B cell (primary cell): ENCODE measurements around the gene RIT1. TPM values are rescaled to one million over a fixed set of nuclear protein-coding genes. Genes with fewer than 3 reads are reported as not detected.

Source experiments
- ATAC-seq: fragments of 200-7000 bp; cut with Tn5 transposase; one replicate; pipeline ENCODE4 v1.10.0; 2021; ENCODE audit warnings: low read depth, mild to moderate bottlenecking, moderate number of reproducible peaks, moderate library complexity
- CTCF ChIA-PET: fragments of 350-600 bp; sonication (Branson Sonifier 250); formaldehyde crosslinking; loops from one replicate; lab custom pipeline; 2021; ENCODE audit warnings: antibody characterized with exemption, inconsistent platforms; lab: Charles Lee
- POLR2A ChIA-PET: fragments of 350-600 bp; sonication (Branson Sonifier 250); formaldehyde crosslinking; loops from one replicate; lab custom pipeline; 2021; ENCODE audit warnings: antibody characterized with exemption; lab: Charles Lee
- DNase-seq: peaks from one replicate; pipeline ENCODE4 v3.0.0; 2013
- H2AFZ ChIP-seq: 2 replicates; pipeline ENCODE4 v1.6.1; 2012; ENCODE audit warnings: mild to moderate bottlenecking, low read depth, low read length; ENCODE audit not compliant: insufficient read depth, poor library complexity, severe bottlenecking
- H3K27ac ChIP-seq, 2 donors: 1 replicate in 1 of 2; 2 replicates in 1 of 2; pipeline ENCODE4 v1.5.1; 2012 to 2013; ENCODE audit warnings: low read length in 2 of 2, mild to moderate bottlenecking in 2 of 2, moderate library complexity in 1 of 2
- H3K27me3 ChIP-seq, 4 experiments: fragments of 200-600 bp in 1 of 4; sonication (generic) in 1 of 4; replicated peaks in 1 of 4; 1 replicate in 2 of 4; 2 replicates in 2 of 4; pipeline versions ENCODE4 v1.6.1 to v1.7.0; 2013 to 2016; ENCODE audit warnings: low read length in 3 of 4, mild to moderate bottlenecking in 2 of 4, mixed read lengths in 1 of 4, moderate library complexity in 1 of 4; ENCODE audit not compliant: insufficient read depth in 4 of 4, control insufficient read depth in 3 of 4; ENCODE audit errors: control extremely low read depth in 1 of 4
- H3K36me3 ChIP-seq, 2 experiments: replicated peaks in 1 of 2; 1 replicate in 1 of 2; 2 replicates in 1 of 2; pipeline versions ENCODE4 v1.6.1 to v1.7.1; 2013; ENCODE audit warnings: low read length in 1 of 2; ENCODE audit not compliant: insufficient read depth in 2 of 2, control insufficient read depth in 1 of 2; ENCODE audit errors: control extremely low read depth in 1 of 2, extremely low read depth in 1 of 2
- H3K4me1 ChIP-seq, 2 donors: fragments of 200-600 bp in 1 of 2; sonication (generic) in 1 of 2; 1 replicate in 1 of 2; 2 replicates in 1 of 2; pipeline versions ENCODE4 v1.5.1 to v1.6.1; 2013 to 2017; ENCODE audit warnings: low read length in 2 of 2; ENCODE audit not compliant: control insufficient read depth in 2 of 2, insufficient read depth in 2 of 2
- H3K4me2 ChIP-seq: replicated peaks from 2 replicates; pipeline ENCODE3; 2012; ENCODE audit warnings: mild to moderate bottlenecking, low read depth, low read length; ENCODE audit not compliant: poor library complexity, severe bottlenecking
- H3K4me3 ChIP-seq, 5 experiments: fragments of 200-600 bp in 1 of 5; sonication (generic) in 1 of 5; 1 replicate in 3 of 5; 2 replicates in 2 of 5; pipeline versions ENCODE4 v1.5.1 to v1.7.0; 2011 to 2016; ENCODE audit warnings: low read length in 4 of 5, mild to moderate bottlenecking in 4 of 5, low read depth in 2 of 5, control low read depth in 1 of 5, moderate library complexity in 1 of 5; ENCODE audit not compliant: insufficient read depth in 1 of 5; ENCODE audit errors: control extremely low read depth in 1 of 5, extremely low read depth in 1 of 5
- H3K79me2 ChIP-seq: fragments of 200-600 bp; sonication (generic); one replicate; pipeline ENCODE4 v1.6.0; 2016; ENCODE audit warnings: low read length; ENCODE audit not compliant: control insufficient read depth, insufficient read depth
- H3K9ac ChIP-seq: fragments of 200-600 bp; sonication (generic); 2 replicates; pipeline ENCODE4 v1.6.1; 2017; ENCODE audit warnings: mild to moderate bottlenecking, low read length, moderate library complexity
- H3K9me3 ChIP-seq, 3 donors: one replicate each; pipeline versions ENCODE4 v1.6.1 to v1.7.1; 2013; ENCODE audit warnings: low read length in 2 of 3; ENCODE audit not compliant: control insufficient read depth in 2 of 3, insufficient read depth in 1 of 3; ENCODE audit errors: control extremely low read depth in 1 of 3
- H4K20me1 ChIP-seq: 2 replicates; pipeline ENCODE4 v1.6.0; 2012; ENCODE audit warnings: mild to moderate bottlenecking, low read length; ENCODE audit not compliant: insufficient read depth, control insufficient read depth, poor library complexity, severe bottlenecking
- H3K27ac Mint-ChIP-seq: one replicate; pipeline ENCODE4 v1.8.0; 2021; ENCODE audit warnings: mixed read lengths
- H3K27me3 Mint-ChIP-seq: one replicate; pipeline ENCODE4 v1.8.0; 2021; ENCODE audit warnings: mixed read lengths
- H3K4me1 Mint-ChIP-seq: one replicate; pipeline ENCODE4 v1.8.0; 2021; ENCODE audit warnings: mixed read lengths
- H3K4me3 Mint-ChIP-seq: one replicate; pipeline ENCODE4 v1.8.0; 2021; ENCODE audit warnings: mixed read lengths
- H3K9me3 Mint-ChIP-seq: one replicate; pipeline ENCODE4 v1.8.0; 2022; ENCODE audit warnings: mixed read lengths; ENCODE audit not compliant: insufficient read depth
- EZH2 ChIP-seq: IDR thresholded peaks from 2 replicates; pipeline ENCODE4 v1.6.1; 2012; ENCODE audit warnings: borderline replicate concordance, low read depth, mild to moderate bottlenecking, moderate library complexity, low read length; ENCODE audit not compliant: insufficient read depth, poor library complexity, severe bottlenecking
- WGBS: methylation state at CpG from one replicate; pipeline ENCODE4 v1.1.5; 2013; ENCODE audit warnings: missing lambda C conversion rate; ENCODE audit not compliant: insufficient coverage; 5-methylcytosine and 5-hydroxymethylcytosine counted together
- intact Hi-C: fragments of 100-400 bp; cut with micrococcal nuclease; formaldehyde crosslinking; loops from one replicate; pipeline ENCODE4 v1.10.0; 2022
- polyA plus RNA-seq: library from polyadenylated mRNA; depleted of rRNA; stranded (reverse); fragments of >200 nt; gene quantifications from 2 replicates; pipeline ENCODE4 v1.2.3, GENCODE V29; 2012
- total RNA-seq, 2 donors: library from RNA; stranded (reverse); fragments of 120-200 nt in 1 of 2; gene quantifications; 1 replicate in 1 of 2; 2 replicates in 1 of 2; pipeline versions ENCODE4 v1.2.3 to v1.2.4, GENCODE V29; 2013 to 2022
- TF ChIP-seq, protein P1 (sequence below): fragments of 200-600 bp; IDR thresholded peaks from one replicate; pipeline ENCODE4 v1.8.0; 2022; ENCODE audit warnings: antibody characterized with exemption, mild to moderate bottlenecking

The RIT1 gene
- total and polyA plus RNA-seq, 2 donors (not counting 1 experiment from before 2014, with no cell fraction given) = 14.2 to 45.7 TPM

DNA sequence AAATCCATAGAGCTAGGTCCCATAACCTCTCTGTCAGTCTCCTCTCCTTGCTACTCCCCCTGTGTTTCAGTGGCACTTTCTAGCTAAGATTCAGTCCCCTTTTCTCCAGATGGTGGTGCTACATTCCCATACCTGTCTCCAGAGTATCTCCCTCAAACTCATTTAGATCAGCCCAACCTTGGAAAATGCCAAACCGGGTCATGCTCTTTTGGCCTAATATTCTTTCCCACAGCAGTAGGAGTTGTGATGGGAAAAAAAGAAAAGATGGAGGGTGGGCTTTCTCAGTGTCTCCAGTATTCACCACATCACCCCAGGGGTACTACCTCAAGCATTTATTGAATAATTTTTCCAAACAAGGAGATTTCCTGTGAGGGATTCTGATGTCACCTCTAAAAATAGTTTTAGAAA is 27.1 kb upstream of the RIT1 start:
- H3K4me1 ChIP-seq = peaks cover 57 to 64% of the 10 kb centered on the region in 2 donors
- POLR2A ChIA-PET = interaction anchor here (0.6 to 1.8 kb wide), 10 partner anchors 11 to 51 kb away, joined by 3 to 13 read pairs (median 6); partner anchors contain the start of gene ARHGEF2
- H3K9ac ChIP-seq = no peak overlapping the region
- peak overlapping the region; percentile 47 for H3K4me3 Mint-ChIP-seq
- no peak overlapping the region for H3K27ac ChIP-seq
- no peaks in the 10 kb centered on the region for H3K27me3 Mint-ChIP-seq
- no CpG with 5 or more reads among the region's 1 CpG for WGBS
- no peak overlapping the region for H3K4me3 ChIP-seq
- no peaks in the 10 kb centered on the region for H3K36me3 ChIP-seq
- DNase-seq = peak; percentile 74
- no peak overlapping the region for H2AFZ ChIP-seq
- no peak for ATAC-seq
- H3K4me1 Mint-ChIP-seq = peaks cover 48% of the 10 kb centered on the region
- peak overlapping the region; percentile 2 for H3K4me2 ChIP-seq
- peaks cover 37% of the 10 kb centered on the region for H3K79me2 ChIP-seq
- TF ChIP-seq, protein P1, sequence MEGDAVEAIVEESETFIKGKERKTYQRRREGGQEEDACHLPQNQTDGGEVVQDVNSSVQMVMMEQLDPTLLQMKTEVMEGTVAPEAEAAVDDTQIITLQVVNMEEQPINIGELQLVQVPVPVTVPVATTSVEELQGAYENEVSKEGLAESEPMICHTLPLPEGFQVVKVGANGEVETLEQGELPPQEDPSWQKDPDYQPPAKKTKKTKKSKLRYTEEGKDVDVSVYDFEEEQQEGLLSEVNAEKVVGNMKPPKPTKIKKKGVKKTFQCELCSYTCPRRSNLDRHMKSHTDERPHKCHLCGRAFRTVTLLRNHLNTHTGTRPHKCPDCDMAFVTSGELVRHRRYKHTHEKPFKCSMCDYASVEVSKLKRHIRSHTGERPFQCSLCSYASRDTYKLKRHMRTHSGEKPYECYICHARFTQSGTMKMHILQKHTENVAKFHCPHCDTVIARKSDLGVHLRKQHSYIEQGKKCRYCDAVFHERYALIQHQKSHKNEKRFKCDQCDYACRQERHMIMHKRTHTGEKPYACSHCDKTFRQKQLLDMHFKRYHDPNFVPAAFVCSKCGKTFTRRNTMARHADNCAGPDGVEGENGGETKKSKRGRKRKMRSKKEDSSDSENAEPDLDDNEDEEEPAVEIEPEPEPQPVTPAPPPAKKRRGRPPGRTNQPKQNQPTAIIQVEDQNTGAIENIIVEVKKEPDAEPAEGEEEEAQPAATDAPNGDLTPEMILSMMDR = peak; percentile 55
- no peak for TF ChIP-seq EZH2
- peak overlapping the region; percentile 76 for H3K27ac Mint-ChIP-seq
- H4K20me1 ChIP-seq = no peaks in the 10 kb centered on the region
- intact Hi-C loops = loop anchor here (1.0 kb wide), 1 partner anchor 51 kb away; no protein-coding TSS in a partner anchor
- H3K9me3 Mint-ChIP-seq = no peaks in the 10 kb centered on the region
- H3K9me3 ChIP-seq = no peaks in the 10 kb centered on the region
- H3K27me3 ChIP-seq = no peaks in the 10 kb centered on the region
- CTCF ChIA-PET = interaction anchor here (0.6 to 6.1 kb wide), 35 partner anchors 8 to 695 kb away, joined by 3 to 206 read pairs (median 4); partner anchors contain the start of genes ARHGEF2 and SSR2

DNA sequence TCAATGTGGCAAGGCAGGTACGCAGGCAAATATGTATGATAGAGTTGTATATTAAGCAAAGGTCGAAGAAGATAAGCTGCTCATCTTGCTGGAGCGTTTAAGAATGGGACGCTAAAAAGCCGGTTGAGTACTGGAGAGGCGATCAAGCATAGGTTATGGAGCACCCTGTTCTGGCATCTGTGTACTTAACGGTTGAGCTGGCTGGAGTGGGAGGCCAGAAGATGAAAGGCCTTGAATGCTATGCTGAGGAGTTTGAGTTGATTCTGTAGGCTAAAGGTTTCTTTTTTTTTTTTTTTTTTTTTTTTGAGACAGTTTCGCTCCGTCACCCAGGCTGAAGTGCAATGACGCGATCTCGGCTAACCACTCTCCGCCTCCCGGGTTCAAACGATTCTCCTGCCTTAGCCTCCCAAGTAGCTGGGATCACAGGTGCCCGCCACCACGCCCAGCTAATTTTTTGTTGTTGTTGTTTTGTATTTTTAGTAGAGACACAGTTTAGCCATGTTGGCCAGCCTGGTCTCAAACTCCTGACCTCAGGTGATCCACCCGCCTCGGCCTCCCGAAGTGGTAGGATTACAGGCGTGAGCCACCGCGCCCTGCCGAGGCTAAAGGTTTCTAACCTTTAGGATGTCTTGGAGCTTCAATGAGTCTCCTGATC is 23.9 kb upstream of the RIT1 start:
- Histone ChIP-seq H3K4me3 (peak overlapping the region; percentile 79 to 97 (median 84)), H3K4me1 (peaks cover 49 to 62% of the 10 kb centered on the region in 2 donors), H3K9ac (peak overlapping the region; percentile 60), H3K4me2 (peak overlapping the region; percentile 68), H3K79me2 (peaks cover 69% of the 10 kb centered on the region), H3K9me3 (no peaks in the 10 kb centered on the region), H4K20me1 (peaks cover 20% of the 10 kb centered on the region), H3K36me3 (peaks cover 2 to 23% of the 10 kb centered on the region in 2 experiments), H3K27me3 (no peaks in the 10 kb centered on the region), H2AFZ (peak overlapping the region; percentile 79), H3K27ac (peak overlapping the region; percentile 82 to 89)
- Mint-ChIP-seq H3K27ac (no peak overlapping the region), H3K27me3 (no peaks in the 10 kb centered on the region), H3K4me1 (peaks cover 41% of the 10 kb centered on the region), H3K9me3 (no peaks in the 10 kb centered on the region), H3K4me3 (no peak overlapping the region)
- intact Hi-C loops = loop anchor here (1.0 to 5.0 kb wide), 6 partner anchors 11 to 132 kb away; partner anchors contain the start of genes GON4L, LAMTOR2 and RIT1
- no peak for DNase-seq
- TF ChIP-seq, protein P1 = no peak
- TF ChIP-seq EZH2 = no peak
- CTCF ChIA-PET = interaction anchor here (1.0 to 6.3 kb wide), 13 partner anchors 9 to 194 kb away, joined by 3 to 83 read pairs (median 5); partner anchors contain the start of gene ARHGEF2
- no peak for ATAC-seq
- WGBS = 82% methylated on average over 13 of the region's 24 CpGs
- POLR2A ChIA-PET = interaction anchor here (0.6 to 2.5 kb wide), 8 partner anchors 10 to 302 kb away, joined by 3 to 33 read pairs (median 9); partner anchors contain the start of gene ARHGEF2
